Adrenal gland (tissue), 12 donors: ENCODE measurements around the gene GRIN2D. TPM values are rescaled to one million over a fixed set of nuclear protein-coding genes. Genes with fewer than 3 reads are reported as not detected.
A peak's percentile ranks its signal among the peaks of the same experiment; 100 is the strongest.

Experiments used
- DNase-seq, 7 donors: peaks; one replicate each; pipeline ENCODE4 v3.0.0-alpha.2; 2019 to 2020
- H3K27ac ChIP-seq, 5 donors: fragments of 200-600 bp; sonication (generic) in 4 of 5; 1 replicate in 3 of 5; 2 replicates in 2 of 5; pipeline versions ENCODE4 v1.5.1 to v1.8.0; 2016 to 2020; ENCODE audit warnings: mild to moderate bottlenecking in 1 of 5
- H3K27me3 ChIP-seq: fragments of 200-600 bp; 2 replicates; pipeline ENCODE4 v1.8.0; 2021
- H3K36me3 ChIP-seq, 2 donors: fragments of 200-600 bp; replicated peaks in 1 of 2; 1 replicate in 1 of 2; 2 replicates in 1 of 2; pipeline versions ENCODE4 v1.5.1 to v1.8.0; 2018 to 2022
- H3K4me1 ChIP-seq, 2 donors: fragments of 200-600 bp; replicated peaks in 1 of 2; 1 replicate in 1 of 2; 2 replicates in 1 of 2; pipeline versions ENCODE4 v1.5.1 to v1.8.0; 2018 to 2021
- H3K4me3 ChIP-seq, 4 donors: fragments of 200-600 bp; sonication (generic) in 3 of 4; one replicate each; pipeline ENCODE4 v1.5.1; 2016 to 2018
- H3K9me3 ChIP-seq, 3 donors: fragments of 200-600 bp; sonication (generic) in 1 of 3; replicated peaks in 1 of 3; 1 replicate in 2 of 3; 2 replicates in 1 of 3; pipeline versions ENCODE4 v1.5.1 to v1.8.0; 2016 to 2021
- CTCF ChIP-seq, 6 experiments: fragments of 450-650 bp in 4 of 6; fragments of 200-600 bp in 2 of 6; sonication (generic) in 1 of 6; IDR thresholded peaks; 1 replicate in 5 of 6; 2 replicates in 1 of 6; pipeline versions ENCODE4 v1.5.1 to v1.8.0; 2016 to 2021; ENCODE audit warnings: antibody characterized with exemption in 6 of 6, mild to moderate bottlenecking in 2 of 6, moderate library complexity in 1 of 6
- POLR2A ChIP-seq, 2 donors: fragments of 450-650 bp; IDR thresholded peaks; one replicate each; pipeline ENCODE4 v1.6.1; 2017; ENCODE audit warnings: antibody characterized with exemption in 2 of 2, mild to moderate bottlenecking in 2 of 2, moderate library complexity in 1 of 2
- WGBS, 4 donors: extraction: QIAGEN DNeasy Blood & Tissue Kit in 2 of 4; methylation state at CpG; one replicate each; pipeline versions ENCODE4 v1.1.5 to v1.1.7; 2013 to 2017; 5-methylcytosine and 5-hydroxymethylcytosine counted together
- intact Hi-C, 2 donors: fragments of 100-400 bp; cut with DNase I; formaldehyde crosslinking; loops; one replicate each; pipeline versions ENCODE4 v1.14.1 to v1.15.0; 2022 to 2023
- polyA plus RNA-seq, 3 donors: library from polyadenylated mRNA; stranded (reverse); fragments of 200-250 nt in 2 of 3; fragments of 350-450 nt in 1 of 3; fragmentation: Illumina TruSeq in 1 of 3; extraction: RNeasy Lipid Tissue Mini Kit (QIAGEN cat#74804) in 1 of 3; gene quantifications; one replicate each; pipeline ENCODE4 v1.2.3, GENCODE V29; 2013 to 2014
- total RNA-seq, 9 donors: library from RNA; depleted of rRNA in 4 of 9; stranded (reverse); fragments of >200 nt in 4 of 9; fragments of 120-200 nt in 1 of 9; fragmentation: NEBNext Ultra II Directional in 1 of 9; extraction: Animal tissue kit (Norgen Biotek cat#: 25700) in 1 of 9; gene quantifications; one replicate each; pipeline versions ENCODE4 v1.1.0 to v1.2.4, GENCODE V29; 2013 to 2023
- donor health status: healthy with polysubstance abuse.
- donor health status: Bipolar disorder and iron deficiency.
- donor health status: DM: yes; HTN: yes; CAD: no.
- donor health status: DM: no; HTN: no; CAD: no.
- donor health status: DM: no; HTN: no; CAD: no.
- donor health status: DM: yes; HTN: yes; CAD: no.

The GRIN2D gene
- total and polyA plus RNA-seq, 12 donors: 0.11 to 1.8 (median 0.61) TPM

- TF ChIP-seq CTCF (IDR thresholded peaks at IDR 0.05) (no peak), POLR2A (IDR thresholded peaks at IDR 0.05) (no peak)
- intact Hi-C loops: no loop called here
Measured at GRCh38 chr19:48354332-48354992, 39.0 kb upstream of the GRIN2D start.

GRCh38 chr19:48355365-48355954 is 38.0 kb upstream of the GRIN2D start:
- H3K27ac ChIP-seq: no peak overlapping the region
- H3K27me3 ChIP-seq: no peaks in the 10 kb centered on the region
- TF ChIP-seq CTCF (IDR thresholded peaks at IDR 0.05) (no peak), POLR2A (IDR thresholded peaks at IDR 0.05) (no peak)
- H3K4me1 ChIP-seq: no peaks in the 10 kb centered on the region
- WGBS, 4 donors: 82 to 92% (median 88%) methylated on average over 11 to 12 of the region's 12 CpGs
- intact Hi-C loops: no loop called here
- no peaks in the 10 kb centered on the region for H3K36me3 ChIP-seq
- H3K4me3 ChIP-seq: no peak overlapping the region
- H3K9me3 ChIP-seq: no peaks in the 10 kb centered on the region
- no peak for DNase-seq

More at GRCh38 chr19:48354332-48354992, 39.0 kb upstream of the GRIN2D start:
- peak in 1 of 7 donors; percentile 26 for DNase-seq
- Histone ChIP-seq H3K27me3 (no peaks in the 10 kb centered on the region), H3K4me3 (no peak overlapping the region), H3K36me3 (no peaks in the 10 kb centered on the region), H3K27ac (no peak overlapping the region), H3K9me3 (no peaks in the 10 kb centered on the region), H3K4me1 (no peaks in the 10 kb centered on the region)
- 82 to 86% (median 83%) methylated on average over 15 of the region's 15 CpGs for WGBS, 4 donors

- Histone ChIP-seq H3K27ac (no peak overlapping the region), H3K27me3 (no peaks in the 10 kb centered on the region), H3K36me3 (no peaks in the 10 kb centered on the region), H3K4me3 (no peak overlapping the region), H3K9me3 (no peaks in the 10 kb centered on the region), H3K4me1 (peaks cover 0 to 5% of the 10 kb centered on the region in 2 donors)
- DNase-seq: no peak
- TF ChIP-seq CTCF (IDR thresholded peaks at IDR 0.05): no peak
- no peak for TF ChIP-seq POLR2A (IDR thresholded peaks at IDR 0.05)
- intact Hi-C loops: no loop called here
- 93 to 97% (median 94%) methylated on average over 5 of the region's 5 CpGs for WGBS, 4 donors
Measured at GRCh38 chr19:48359123-48359522, 34.3 kb upstream of the GRIN2D start.

GRCh38 chr19:48361912-48362311 is 31.6 kb upstream of the GRIN2D start:
- 94 to 98% (median 96%) methylated on average over 3 of the region's 3 CpGs for WGBS, 4 donors
- H3K4me3 ChIP-seq: no peak overlapping the region
- no peak for DNase-seq

More at GRCh38 chr19:48361912-48362311, 31.6 kb upstream of the GRIN2D start:
- TF ChIP-seq POLR2A (IDR thresholded peaks at IDR 0.05): no peak
- TF ChIP-seq CTCF (IDR thresholded peaks at IDR 0.05): no peak
- Histone ChIP-seq H3K27ac (no peak overlapping the region), H3K9me3 (no peaks in the 10 kb centered on the region), H3K4me1 (peaks cover 4 to 8% of the 10 kb centered on the region in 2 donors), H3K36me3 (no peaks in the 10 kb centered on the region), H3K27me3 (no peaks in the 10 kb centered on the region)
- intact Hi-C loops: no loop called here
